Caco-2 (cell line): Measurements from ENCODE around the gene SLC2A13. TPM values are rescaled to one million over a fixed set of nuclear protein-coding genes. Genes with fewer than 3 reads are reported as not detected.

Experiments used
- BruUV-seq: library from RNA; stranded (reverse); fragments of 400-500 nt; replicated peaks from 2 replicates; lab custom pipeline; 2021; lab: Mats Ljungman, UMichigan
- CTCF ChIA-PET: fragments of 300-600 bp; sonication (Branson Sonifier 250); formaldehyde crosslinking; loops from one replicate; lab custom pipeline; 2022; ENCODE audit warnings: antibody characterized with exemption; lab: Charles Lee
- POLR2A ChIA-PET: fragments of 300-600 bp; sonication (Branson Sonifier 250); formaldehyde crosslinking; loops from one replicate; lab custom pipeline; 2022; ENCODE audit warnings: antibody characterized with exemption; lab: Charles Lee
- DNase-seq, 2 experiments: peaks; one replicate each; pipeline versions ENCODE4 v3.0.0 to v3.0.0-alpha.2; 2020 to 2022
- H3K27me3 ChIP-seq: replicated peaks from 2 replicates; pipeline ENCODE4 v1.6.0; 2011; ENCODE audit warnings: low read length; ENCODE audit not compliant: control insufficient read depth, insufficient read depth
- H3K36me3 ChIP-seq: 2 replicates; pipeline ENCODE4 v1.5.1; 2011; ENCODE audit warnings: low read length; ENCODE audit not compliant: control insufficient read depth, insufficient read depth
- H3K4me1 ChIP-seq: fragments of 250-450 bp; sonication (Bioruptor Pico); 2 replicates; pipeline ENCODE4 v1.5.1; 2020; ENCODE audit warnings: mild to moderate bottlenecking
- H3K4me3 ChIP-seq: 2 replicates; pipeline ENCODE4 v1.5.1; 2011; ENCODE audit warnings: low read depth, mild to moderate bottlenecking, control low read depth, low read length
- H3K9me3 ChIP-seq: fragments of 250-450 bp; sonication (Bioruptor Pico); 2 replicates; pipeline ENCODE4 v1.5.1; 2020; ENCODE audit warnings: mild to moderate bottlenecking, moderate library complexity
- H3K27ac Mint-ChIP-seq: one replicate; pipeline ENCODE4 v1.8.0; 2022; ENCODE audit warnings: mixed read lengths; ENCODE audit not compliant: unreplicated experiment
- H3K27me3 Mint-ChIP-seq: one replicate; pipeline ENCODE4 v1.8.0; 2022; ENCODE audit warnings: mixed read lengths; ENCODE audit not compliant: insufficient read depth, unreplicated experiment
- H3K36me3 Mint-ChIP-seq: one replicate; pipeline ENCODE4 v1.8.0; 2022; ENCODE audit warnings: mild to moderate bottlenecking, mixed read lengths; ENCODE audit not compliant: insufficient read depth, unreplicated experiment
- H3K4me1 Mint-ChIP-seq: one replicate; pipeline ENCODE4 v1.8.0; 2022; ENCODE audit warnings: low read depth, mixed read lengths; ENCODE audit not compliant: unreplicated experiment
- H3K4me3 Mint-ChIP-seq: one replicate; pipeline ENCODE4 v1.8.0; 2022; ENCODE audit warnings: mild to moderate bottlenecking, moderate library complexity, mixed read lengths; ENCODE audit not compliant: unreplicated experiment
- H3K9me3 Mint-ChIP-seq: one replicate; pipeline ENCODE4 v1.8.0; 2022; ENCODE audit warnings: mixed read lengths; ENCODE audit not compliant: unreplicated experiment
- intact Hi-C: fragments of 100-400 bp; cut with micrococcal nuclease; formaldehyde crosslinking; loops from one replicate; pipeline ENCODE4 v1.10.0; 2022; ENCODE audit not compliant: unreplicated experiment
- total RNA-seq: library from RNA; stranded (reverse); gene quantifications from 2 replicates; pipeline ENCODE4 v1.2.3, GENCODE V29; 2022
- TF ChIP-seq, protein P1 (sequence below), 2 experiments: fragments of 200-600 bp in 1 of 2; IDR thresholded peaks; 1 replicate in 1 of 2; 2 replicates in 1 of 2; pipeline versions ENCODE4 v1.5.1 to v1.8.0; 2011 to 2022; ENCODE audit warnings: antibody characterized with exemption in 1 of 2, control low read depth in 1 of 2, inconsistent platforms in 1 of 2, low read depth in 1 of 2, low read length in 1 of 2, mild to moderate bottlenecking in 1 of 2, moderate library complexity in 1 of 2; ENCODE audit not compliant: insufficient read depth in 1 of 2, severe bottlenecking in 1 of 2, unreplicated experiment in 1 of 2

SLC2A13 gene
- total RNA-seq, 1 experiment from 2014 or later: 3.0 TPM

DNA sequence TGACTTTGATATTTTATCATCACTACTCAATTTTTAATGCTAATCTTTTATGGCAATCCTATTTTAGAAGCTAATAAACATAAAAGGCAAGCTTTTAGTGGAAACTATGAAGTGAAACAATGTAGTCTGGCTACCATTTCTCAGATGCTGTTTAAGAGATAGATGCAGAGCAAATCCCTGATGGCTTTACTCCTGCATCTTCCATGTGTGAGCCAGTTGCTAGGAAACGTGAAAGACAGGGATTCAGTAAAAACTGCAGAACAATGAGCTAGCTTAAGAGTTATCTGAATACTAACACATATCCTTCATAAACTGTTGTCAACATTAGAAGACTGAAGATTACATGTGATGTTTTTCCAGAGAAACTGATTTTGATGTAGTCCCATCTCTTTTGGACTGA, 112.6 kb downstream of the SLC2A13 start:
- TF ChIP-seq, protein P1, sequence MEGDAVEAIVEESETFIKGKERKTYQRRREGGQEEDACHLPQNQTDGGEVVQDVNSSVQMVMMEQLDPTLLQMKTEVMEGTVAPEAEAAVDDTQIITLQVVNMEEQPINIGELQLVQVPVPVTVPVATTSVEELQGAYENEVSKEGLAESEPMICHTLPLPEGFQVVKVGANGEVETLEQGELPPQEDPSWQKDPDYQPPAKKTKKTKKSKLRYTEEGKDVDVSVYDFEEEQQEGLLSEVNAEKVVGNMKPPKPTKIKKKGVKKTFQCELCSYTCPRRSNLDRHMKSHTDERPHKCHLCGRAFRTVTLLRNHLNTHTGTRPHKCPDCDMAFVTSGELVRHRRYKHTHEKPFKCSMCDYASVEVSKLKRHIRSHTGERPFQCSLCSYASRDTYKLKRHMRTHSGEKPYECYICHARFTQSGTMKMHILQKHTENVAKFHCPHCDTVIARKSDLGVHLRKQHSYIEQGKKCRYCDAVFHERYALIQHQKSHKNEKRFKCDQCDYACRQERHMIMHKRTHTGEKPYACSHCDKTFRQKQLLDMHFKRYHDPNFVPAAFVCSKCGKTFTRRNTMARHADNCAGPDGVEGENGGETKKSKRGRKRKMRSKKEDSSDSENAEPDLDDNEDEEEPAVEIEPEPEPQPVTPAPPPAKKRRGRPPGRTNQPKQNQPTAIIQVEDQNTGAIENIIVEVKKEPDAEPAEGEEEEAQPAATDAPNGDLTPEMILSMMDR (IDR thresholded peaks at IDR 0.05; ENCODE audit: insufficient read depth in 1 of 2, low read depth in 1 of 2, low read length in 1 of 2, severe bottlenecking in 1 of 2, unreplicated experiment in 1 of 2): no peak
- no peaks in the 10 kb centered on the region for H3K27me3 Mint-ChIP-seq
- no peak overlapping the region for H3K27ac Mint-ChIP-seq
- Histone ChIP-seq H3K4me1 (no peaks in the 10 kb centered on the region), H3K36me3 (no peaks in the 10 kb centered on the region), H3K4me3 (no peak overlapping the region), H3K27me3 (no peaks in the 10 kb centered on the region), H3K9me3 (0 out of 2 replicates have a peak, but pooled peaks cover under 1% of the 10 kb centered on the region)
- H3K4me1 Mint-ChIP-seq: no peaks in the 10 kb centered on the region
- no peaks in the 10 kb centered on the region for H3K36me3 Mint-ChIP-seq
- H3K4me3 Mint-ChIP-seq: no peak overlapping the region
- intact Hi-C loops: no loop called here
- H3K9me3 Mint-ChIP-seq: peaks cover 22% of the 10 kb centered on the region
- ChIA-PET CTCF (no interaction called here), POLR2A (no interaction called here)
- no peak for DNase-seq
- no TSS peak for BruUV-seq

DNA sequence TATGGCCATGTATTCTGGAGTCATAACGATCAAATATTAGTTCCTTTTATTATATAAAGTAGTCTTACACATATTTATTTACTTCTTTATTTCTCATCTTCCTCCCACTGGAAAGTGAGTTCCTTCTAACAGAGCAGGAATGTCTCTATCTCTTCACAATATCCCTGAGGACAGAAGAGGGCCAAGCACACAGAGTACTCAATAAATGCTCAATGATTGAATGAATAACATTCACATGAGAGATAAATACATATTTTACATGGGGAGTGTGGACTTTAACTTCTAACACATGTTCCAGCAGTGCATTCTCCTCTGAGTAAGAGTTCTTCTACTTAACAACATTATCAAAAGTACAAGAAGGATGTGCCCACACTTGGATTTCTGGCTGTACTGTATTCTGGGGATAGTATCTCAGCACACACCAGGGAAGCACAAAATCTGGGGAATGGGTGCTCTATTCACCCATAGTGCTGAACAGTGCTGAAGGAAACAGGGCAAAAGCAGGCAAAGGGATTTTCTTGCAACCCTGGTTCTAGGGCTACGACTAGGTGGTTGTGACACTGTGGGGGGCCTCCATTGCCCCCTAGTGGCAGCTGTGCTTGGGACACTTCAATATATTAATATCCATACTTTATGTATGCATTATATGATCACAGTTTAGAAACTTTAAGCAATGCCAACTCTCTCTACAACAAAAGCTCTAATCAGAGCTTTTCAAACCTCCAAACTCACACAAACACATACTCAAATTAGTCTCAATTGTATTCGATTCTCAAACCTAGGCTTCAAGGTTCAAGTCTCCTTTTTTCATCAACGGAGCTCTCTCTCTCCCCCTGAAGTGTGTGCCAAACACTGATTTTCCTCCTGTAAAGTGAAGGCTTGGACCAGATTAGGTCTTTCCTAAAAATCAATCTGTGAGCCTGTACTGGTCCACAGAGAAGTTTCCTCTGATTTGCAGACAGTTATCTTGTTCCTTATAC, 115.5 kb downstream of the SLC2A13 start:
- Mint-ChIP-seq H3K4me3 (no peak overlapping the region), H3K27me3 (no peaks in the 10 kb centered on the region), H3K4me1 (no peaks in the 10 kb centered on the region), H3K27ac (no peak overlapping the region), H3K9me3 (peaks cover 2% of the 10 kb centered on the region), H3K36me3 (no peaks in the 10 kb centered on the region)
- Histone ChIP-seq H3K4me1 (no peaks in the 10 kb centered on the region), H3K9me3 (no peaks in the 10 kb centered on the region), H3K27me3 (no peaks in the 10 kb centered on the region), H3K4me3 (no peak overlapping the region), H3K36me3 (no peaks in the 10 kb centered on the region)
- intact Hi-C loops: loop anchor here (1.0 to 2.0 kb wide), 3 partner anchors 184 to 403 kb away; no protein-coding TSS in a partner anchor
- TF ChIP-seq, protein P1 (IDR thresholded peaks at IDR 0.05; ENCODE audit: insufficient read depth in 1 of 2, low read depth in 1 of 2, low read length in 1 of 2, severe bottlenecking in 1 of 2, unreplicated experiment in 1 of 2): peak; percentile 78 to 88
- DNase-seq: peak; percentile 39 to 62
- no TSS peak for BruUV-seq
- POLR2A ChIA-PET: no interaction called here
- CTCF ChIA-PET: no interaction called here

DNA sequence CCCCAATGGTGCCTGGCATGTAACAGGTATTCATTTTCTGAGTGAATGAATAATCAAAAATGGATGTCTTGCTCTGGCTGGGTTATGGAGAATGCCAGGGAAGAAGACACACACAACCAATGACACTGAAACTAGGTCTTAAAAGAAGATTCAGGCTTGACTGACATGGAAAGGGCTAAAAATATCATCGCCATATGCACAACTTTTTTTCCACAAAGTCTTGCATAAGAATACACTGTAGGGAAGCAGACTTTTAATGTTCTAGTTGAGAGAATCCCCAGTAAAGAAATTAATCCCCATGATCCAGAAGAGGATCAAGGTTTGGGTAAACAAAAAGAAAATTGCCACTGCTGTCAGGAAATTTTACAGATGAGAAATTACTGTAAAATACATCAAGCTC, 116.4 kb downstream of the SLC2A13 start:
- Mint-ChIP-seq H3K9me3 (no peaks in the 10 kb centered on the region), H3K36me3 (no peaks in the 10 kb centered on the region), H3K27me3 (no peaks in the 10 kb centered on the region), H3K27ac (no peak overlapping the region), H3K4me1 (no peaks in the 10 kb centered on the region), H3K4me3 (no peak overlapping the region)
- no peak for DNase-seq
- no peaks in the 10 kb centered on the region for H3K36me3 ChIP-seq
- intact Hi-C loops: no loop called here
- no peaks in the 10 kb centered on the region for H3K27me3 ChIP-seq
- BruUV-seq: no TSS peak
- H3K4me1 ChIP-seq: no peaks in the 10 kb centered on the region
- CTCF ChIA-PET: no interaction called here
- TF ChIP-seq, protein P1 (IDR thresholded peaks at IDR 0.05; ENCODE audit: insufficient read depth in 1 of 2, low read depth in 1 of 2, low read length in 1 of 2, severe bottlenecking in 1 of 2, unreplicated experiment in 1 of 2): no peak
- no peak overlapping the region for H3K4me3 ChIP-seq
- POLR2A ChIA-PET: no interaction called here
- H3K9me3 ChIP-seq: no peaks in the 10 kb centered on the region
